ENCODE data around the gene DNAH8. TPM values are rescaled to one million over a fixed set of nuclear protein-coding genes. Genes with fewer than 3 reads are reported as not detected.

DNAH8 gene
- total RNA-seq, 1 experiment from 2014 or later: not detected

GRCh38 chr6:38779310-38780062 is 64.4 kb downstream of the DNAH8 start:
- CTCF ChIA-PET: no interaction called here
- Histone ChIP-seq H3K9me3 (ENCODE audit: control insufficient read depth, insufficient read depth, low read depth, low read length) (no peaks in the 10 kb centered on the region), H3K27ac (ENCODE audit: low read length) (no peak overlapping the region), H3K27me3 (ENCODE audit: control insufficient read depth, insufficient read depth, low read length) (peaks cover 9% of the 10 kb centered on the region), H3K36me3 (ENCODE audit: control insufficient read depth, insufficient read depth, low read length) (no peaks in the 10 kb centered on the region), H3K4me3 (ENCODE audit: low read depth in 2 of 2, low read length in 2 of 2) (no peak overlapping the region), H3K4me1 (ENCODE audit: control insufficient read depth, insufficient read depth, low read length) (no peaks in the 10 kb centered on the region)
- in situ Hi-C loops (cut with HindIII; ENCODE audit: low pct_unique_long_range_greater_than_20kb, low sequenced_read_pairs): no loop called here
- no TSS peak for BruUV-seq (replicated peaks)
- POLR2A ChIA-PET: no interaction called here
- ATAC-seq: no peak
- intact Hi-C loops (cut with micrococcal nuclease; ENCODE audit: unreplicated experiment): no loop called here
- TF ChIP-seq CTCF (IDR thresholded peaks at IDR 0.05) (no peak), POLR2AphosphoS5 (IDR thresholded peaks at IDR 0.05; ENCODE audit: low read depth, low read length) (no peak), TCF7L2 (IDR thresholded peaks at IDR 0.05; ENCODE audit: low read depth, low read length) (no peak), SIN3A (IDR thresholded peaks at IDR 0.05; ENCODE audit: borderline replicate concordance, insufficient read depth, low read depth, low read length) (no peak), REST (IDR thresholded peaks at IDR 0.05; ENCODE audit: insufficient read depth in 1 of 2, low read depth in 2 of 2, low read length in 1 of 2) (no peak)
- DNase-seq (ENCODE audit: low read depth, low spot score): no peak

GRCh38 chr6:38782616-38783015 is 67.5 kb downstream of the DNAH8 start:
- Histone ChIP-seq H3K27me3 (ENCODE audit: control insufficient read depth, insufficient read depth, low read length) (peaks cover 21% of the 10 kb centered on the region), H3K27ac (ENCODE audit: low read length) (no peak overlapping the region), H3K4me1 (ENCODE audit: control insufficient read depth, insufficient read depth, low read length) (no peaks in the 10 kb centered on the region), H3K36me3 (ENCODE audit: control insufficient read depth, insufficient read depth, low read length) (no peaks in the 10 kb centered on the region), H3K4me3 (ENCODE audit: low read depth in 2 of 2, low read length in 2 of 2) (no peak overlapping the region), H3K9me3 (ENCODE audit: control insufficient read depth, insufficient read depth, low read depth, low read length) (no peaks in the 10 kb centered on the region)
- DNase-seq (ENCODE audit: low read depth, low spot score) (no peak), ATAC-seq (no peak)
- ChIA-PET CTCF (no interaction called here), POLR2A (no interaction called here)
- BruUV-seq (replicated peaks): no TSS peak
- TF ChIP-seq POLR2AphosphoS5 (IDR thresholded peaks at IDR 0.05; ENCODE audit: low read depth, low read length): no peak
- no peak for TF ChIP-seq CTCF (IDR thresholded peaks at IDR 0.05)
- TF ChIP-seq SIN3A (IDR thresholded peaks at IDR 0.05; ENCODE audit: borderline replicate concordance, insufficient read depth, low read depth, low read length): no peak
- TF ChIP-seq REST (IDR thresholded peaks at IDR 0.05; ENCODE audit: insufficient read depth in 1 of 2, low read depth in 2 of 2, low read length in 1 of 2): no peak
- no peak for TF ChIP-seq TCF7L2 (IDR thresholded peaks at IDR 0.05; ENCODE audit: low read depth, low read length)
- intact Hi-C loops (cut with micrococcal nuclease; ENCODE audit: unreplicated experiment): no loop called here
- in situ Hi-C loops (cut with HindIII; ENCODE audit: low pct_unique_long_range_greater_than_20kb, low sequenced_read_pairs): no loop called here

All from Panc1 (cell line).